Occipital lobe (tissue), 2 donors: Measurements from ENCODE around the gene MAP4K5. TPM values are rescaled to one million over a fixed set of nuclear protein-coding genes. Genes with fewer than 3 reads are reported as not detected.
A peak's percentile ranks its signal among the peaks of the same experiment; 100 is the strongest.
"Not testable (repeated sequence)": the region's sequence is repeated elsewhere in the genome, so short reads cannot be mapped to it uniquely, and the experiment has no call there.

Source experiments
- DNase-seq: peaks from one replicate; lab custom pipeline; 2025; lab: John Stamatoyannopoulos, UW
- total RNA-seq: library from RNA; depleted of rRNA; stranded (reverse); fragments of >200 nt; gene quantifications from one replicate; pipeline ENCODE4 v1.2.3, GENCODE V29; 2014

Gene MAP4K5
- 148 TPM for total RNA-seq

DNA sequence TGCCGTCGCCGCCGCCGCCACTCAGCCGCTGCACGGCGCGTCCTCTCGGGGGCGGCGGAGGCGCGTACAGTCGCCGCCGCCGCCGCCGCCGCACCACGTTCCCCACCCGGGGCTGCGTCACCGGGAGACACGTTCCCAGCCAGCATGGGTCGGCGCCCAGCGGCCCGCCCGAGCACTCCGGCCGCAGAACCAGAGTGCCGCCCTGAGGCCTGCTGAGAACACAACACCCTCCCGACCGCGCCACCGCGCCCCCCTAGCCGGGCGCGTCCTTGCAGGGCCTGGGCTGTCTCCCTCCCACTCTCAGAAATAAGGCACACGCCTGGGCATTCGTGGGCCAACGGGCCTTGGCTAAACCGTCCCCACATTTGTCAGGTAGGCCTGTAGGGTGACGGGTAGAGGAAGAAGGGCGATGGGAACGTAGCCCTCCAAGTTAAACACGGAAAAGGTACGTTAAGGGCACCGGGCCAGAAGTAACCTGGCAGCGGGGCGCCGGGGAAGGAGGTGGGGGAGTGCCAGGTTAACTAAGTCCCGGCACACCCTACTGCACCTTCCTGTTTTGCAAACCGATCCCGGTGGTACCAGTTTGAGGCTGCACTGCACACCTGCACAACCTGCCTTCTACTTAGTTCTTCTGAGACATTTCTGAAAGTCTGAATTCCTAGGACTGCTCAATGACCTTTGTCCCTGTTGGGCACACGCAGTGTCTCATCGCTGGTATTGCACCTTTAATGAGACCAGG is at the start of gene MAP4K5:
MAP4K5 (minus strand) TSS at position 68 of the 739 bp plus-strand sequence. CDS start 520 bp downstream, outside the sequence.
- DNase-seq, result peak; percentile 85

- DNase-seq, result no peak
Observed at GRCh38 chr14:50578433-50578832, 46.1 kb upstream of the MAP4K5 start.

DNA sequence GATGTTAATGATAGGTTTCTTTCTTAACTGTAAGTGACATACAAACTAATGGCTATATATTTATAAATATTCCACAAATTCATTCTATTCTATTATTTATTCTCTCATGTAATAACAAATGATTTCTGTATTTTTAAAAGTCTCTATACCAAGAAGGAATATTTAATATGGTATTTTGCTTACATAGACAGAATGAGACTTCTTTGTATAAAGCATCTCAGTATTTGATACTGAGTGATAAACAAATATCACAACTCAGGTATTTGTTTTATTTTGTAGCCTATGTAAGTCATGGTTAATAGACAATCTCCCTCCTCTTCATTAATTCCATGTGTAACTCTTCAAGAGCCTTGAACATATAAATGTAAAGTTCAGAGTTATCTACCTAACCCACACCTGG is 45.6 kb upstream of the MAP4K5 start:
- DNase-seq, result no peak

DNA sequence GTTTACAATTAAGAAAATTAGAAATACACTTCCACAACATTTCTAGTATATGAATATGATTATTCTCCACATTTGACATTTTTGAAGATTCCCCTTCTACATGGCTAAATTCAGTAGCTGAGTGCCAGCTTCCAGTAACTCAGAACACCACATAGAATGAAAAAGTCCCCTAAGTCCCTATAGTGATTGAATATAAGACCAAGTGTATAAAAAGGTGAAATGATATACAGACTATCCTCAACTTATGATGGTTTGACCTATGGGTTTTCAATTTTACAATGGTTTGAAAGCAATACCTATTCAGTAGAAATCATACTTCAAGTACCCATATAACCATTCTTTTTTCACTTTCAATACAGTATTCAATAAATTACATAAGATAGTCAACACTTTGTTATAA is 43.4 kb upstream of the MAP4K5 start:
- no peak for DNase-seq

- DNase-seq, result no peak
Observed at GRCh38 chr14:50573862-50574261, 41.5 kb upstream of the MAP4K5 start.

DNA sequence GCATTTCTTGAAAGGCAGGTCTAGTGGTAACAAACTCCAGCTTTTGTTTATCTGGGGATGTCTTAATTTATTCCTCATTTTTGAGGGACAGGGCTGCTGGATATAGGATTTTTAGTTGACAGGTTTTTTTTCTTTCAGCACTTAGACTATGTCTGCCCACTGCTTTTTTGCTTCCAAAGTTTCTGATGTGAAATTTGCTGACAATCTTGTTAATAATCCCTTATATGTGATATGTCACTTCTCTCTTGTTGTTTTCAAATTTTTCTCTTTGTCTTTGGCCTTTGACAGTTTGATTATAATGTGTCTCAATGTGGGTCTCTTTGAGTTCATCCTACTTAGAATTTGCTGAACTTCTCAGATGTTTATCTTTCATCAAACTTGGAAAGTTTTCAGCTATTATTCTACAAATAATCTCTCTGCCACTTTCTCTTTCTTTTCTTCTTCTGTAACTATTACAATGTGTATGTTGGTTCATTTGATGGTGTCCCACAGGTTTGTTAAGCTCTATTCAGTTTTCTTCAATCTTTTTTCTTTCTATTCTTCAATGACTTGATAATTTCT is 37.4 kb upstream of the MAP4K5 start:
- no peak for DNase-seq

DNA sequence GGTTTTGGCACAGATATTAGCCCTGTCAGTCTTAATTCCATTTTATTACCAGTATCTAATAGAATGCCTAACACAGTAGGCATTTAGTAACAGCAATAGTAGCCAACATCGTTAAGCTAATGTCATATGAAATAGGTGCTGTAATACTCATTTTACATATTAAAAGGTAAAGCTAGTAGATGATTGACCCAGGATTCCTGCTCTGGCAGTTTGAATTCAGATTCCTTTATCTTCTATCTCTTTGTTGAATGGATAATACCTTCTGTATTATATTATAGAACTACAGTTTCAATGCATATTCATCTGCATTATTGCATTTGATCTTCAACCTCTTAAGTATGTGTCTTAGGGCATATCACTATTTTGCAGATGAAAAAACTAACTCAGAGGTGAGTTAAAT is 30.5 kb upstream of the MAP4K5 start:
- no peak for DNase-seq

DNA sequence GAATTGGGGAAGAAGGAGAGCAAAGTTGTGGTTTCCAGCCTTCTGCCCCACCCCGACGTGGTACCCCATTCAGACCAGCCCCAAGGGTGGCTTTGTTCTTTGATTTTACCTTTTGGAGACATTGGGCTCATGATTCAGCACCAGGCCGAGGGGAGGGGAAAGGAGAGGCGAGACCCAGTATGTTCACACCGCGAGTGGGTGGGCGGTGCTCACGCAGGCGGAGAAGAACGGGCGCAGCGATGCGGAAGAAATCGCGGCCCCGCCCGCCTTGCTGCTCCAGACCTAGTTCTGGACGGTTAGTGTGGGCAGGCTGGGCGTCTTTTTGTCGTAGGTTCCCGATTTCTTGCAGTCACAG is 28.5 kb upstream of the MAP4K5 start:
- DNase-seq, result peak; percentile 80

DNA sequence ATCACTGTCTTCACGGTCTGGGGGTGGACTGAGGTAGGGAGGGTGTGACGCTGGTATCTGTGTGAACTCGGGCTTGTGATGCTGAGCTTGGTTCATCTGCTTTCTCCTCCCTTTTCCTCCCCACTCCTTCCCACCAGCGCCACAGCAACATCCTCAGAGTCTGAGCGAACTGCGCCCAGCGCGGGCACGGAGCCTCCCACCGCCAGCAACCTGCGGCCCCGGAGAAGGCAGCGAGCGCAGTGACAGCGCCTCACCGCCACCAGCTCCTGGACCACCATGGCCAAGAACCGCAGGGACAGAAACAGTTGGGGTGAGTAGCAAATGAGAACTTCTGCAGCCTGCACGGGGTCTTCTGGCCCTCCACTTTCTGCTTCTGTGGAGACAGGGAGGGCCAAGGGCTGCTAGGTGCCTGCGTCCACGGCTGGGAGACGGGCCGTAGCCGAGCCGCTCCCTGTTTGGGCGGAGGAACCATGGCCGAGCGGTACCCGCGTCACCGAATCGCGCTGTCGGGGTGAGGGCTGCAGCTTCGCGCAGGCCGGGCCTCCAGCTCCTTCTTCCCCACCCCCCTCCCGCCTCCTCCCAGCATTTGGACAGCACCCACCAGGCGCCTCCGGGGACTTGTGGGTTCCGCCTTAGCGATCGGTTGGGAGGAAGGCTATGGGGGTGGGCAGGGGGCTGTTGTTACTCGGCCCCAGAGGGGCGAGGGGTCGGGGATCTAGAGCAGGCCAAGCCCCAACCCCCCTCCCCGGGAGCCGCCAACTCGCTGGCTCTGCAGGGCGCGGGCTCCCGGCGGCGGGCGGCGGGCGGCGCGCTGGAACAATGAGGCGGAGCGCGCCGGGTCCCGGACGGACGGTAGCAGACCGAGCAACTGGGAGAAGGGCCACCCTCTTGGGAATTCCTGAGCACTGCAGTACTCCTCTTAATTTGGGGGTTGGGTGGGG is 27.9 kb upstream of the MAP4K5 start, which contains the start of gene ATL1:
ATL1 (plus strand) TSS at position 156 of the 941 bp plus-strand sequence; CDS start at position 277, 121 bp downstream.
- peak; percentile 80 for DNase-seq

DNA sequence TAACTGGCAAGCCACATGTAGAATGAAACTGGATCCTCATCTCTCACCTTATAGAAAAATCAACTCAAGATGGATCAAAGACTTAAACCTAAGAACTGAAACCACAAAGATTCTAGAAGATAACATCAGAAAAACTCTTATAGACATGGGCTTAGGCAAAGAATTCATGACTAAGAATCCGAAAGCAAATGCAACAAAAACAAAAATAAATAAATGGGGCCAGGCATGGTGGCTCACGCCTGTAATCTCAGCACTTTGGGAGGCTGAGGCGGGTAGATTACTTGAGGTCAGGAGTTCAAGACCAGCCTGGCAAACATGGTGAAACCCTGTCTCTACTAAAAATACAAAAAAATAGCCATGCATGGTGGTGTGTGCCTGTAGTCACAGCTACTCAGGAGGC is 20.4 kb upstream of the MAP4K5 start:
- not testable (repeated sequence) for DNase-seq

- no peak for DNase-seq
Observed at GRCh38 chr14:50551877-50552276, 19.5 kb upstream of the MAP4K5 start.

DNA sequence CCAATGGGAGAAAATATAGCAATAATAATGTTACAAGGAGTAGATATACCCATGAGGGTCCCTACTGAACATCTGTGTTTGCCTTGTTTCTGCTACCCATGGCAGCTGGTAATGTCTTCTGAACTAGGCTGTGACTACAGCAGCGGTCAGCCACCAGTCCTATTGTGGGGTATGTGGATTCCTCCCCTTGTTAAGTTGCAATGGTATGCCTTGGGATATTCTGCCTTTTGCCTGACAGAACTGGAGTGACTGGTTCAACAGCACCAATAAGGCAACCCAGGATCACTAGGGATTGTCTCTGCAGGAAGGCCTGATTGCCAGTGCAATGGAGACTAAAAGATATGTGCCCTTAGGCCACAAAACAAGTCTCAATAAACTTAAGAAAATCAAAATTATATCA is 17.9 kb upstream of the MAP4K5 start:
- DNase-seq, result no peak

GRCh38 chr14:50545618-50546017 is 13.2 kb upstream of the MAP4K5 start:
- no peak for DNase-seq

GRCh38 chr14:50544911-50545310 is 12.5 kb upstream of the MAP4K5 start:
- no peak for DNase-seq

GRCh38 chr14:50542941-50543418 is 10.6 kb upstream of the MAP4K5 start:
- DNase-seq, result no peak

DNA sequence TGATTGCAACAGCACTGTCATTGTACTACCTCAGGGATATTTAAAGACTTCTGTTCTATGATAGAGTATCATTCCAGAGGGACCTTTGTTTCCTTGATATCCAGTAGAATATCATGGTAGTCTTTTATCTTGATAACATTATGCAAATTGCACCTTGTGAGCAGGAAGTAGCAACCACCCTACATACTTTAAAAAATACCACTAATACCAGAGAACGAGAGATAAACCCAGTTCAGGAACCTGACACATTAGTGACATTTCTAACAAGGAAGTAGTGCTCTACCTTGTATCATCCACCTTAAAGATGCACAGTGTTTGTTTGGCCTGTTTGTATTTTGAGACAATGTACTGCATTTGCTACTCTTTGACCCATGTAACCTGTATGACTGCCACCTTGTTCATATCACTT is 8.8 kb upstream of the MAP4K5 start:
- no peak for DNase-seq

DNA sequence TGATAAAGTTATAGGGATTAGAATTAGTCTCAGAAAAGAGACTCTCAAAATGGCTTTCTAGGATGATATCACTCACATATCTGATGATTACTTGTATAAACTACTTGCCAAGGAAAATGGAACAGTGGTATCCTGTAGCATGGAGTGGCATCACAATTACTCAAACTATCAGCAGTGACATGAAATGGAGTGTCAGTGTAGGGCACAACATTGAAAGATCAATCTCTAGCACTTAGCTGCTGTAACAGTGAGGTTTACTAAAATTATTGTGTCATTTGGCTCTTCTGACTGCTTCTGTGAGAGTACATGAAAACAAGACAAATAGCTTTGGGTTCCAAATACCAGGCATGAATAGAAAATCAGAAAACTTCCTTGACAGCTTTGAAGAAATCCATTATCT is 6.7 kb upstream of the MAP4K5 start:
- DNase-seq, result no peak

GRCh38 chr14:50538034-50538433 is 5.7 kb upstream of the MAP4K5 start:
- DNase-seq, result not testable (repeated sequence)

DNA sequence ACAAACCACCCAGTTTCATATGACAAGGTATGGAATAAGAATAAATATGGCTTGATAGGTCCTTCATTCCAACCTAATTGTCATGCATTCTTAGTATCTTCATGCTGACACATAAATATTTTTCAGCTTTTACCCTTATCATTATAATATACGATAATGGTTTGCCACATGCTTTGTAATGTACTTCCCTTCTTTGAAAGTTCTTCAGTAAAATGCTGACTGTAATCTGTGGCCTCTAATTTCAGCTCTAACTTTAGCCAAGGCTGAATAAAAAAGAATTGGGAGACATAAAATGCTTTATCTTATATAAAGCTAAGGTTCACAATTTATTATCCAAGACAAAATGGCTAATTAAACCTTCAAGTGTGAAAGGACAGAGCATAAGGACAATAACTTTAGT is 2.6 kb upstream of the MAP4K5 start:
- no peak for DNase-seq

- no peak for DNase-seq
Observed at GRCh38 chr14:50534416-50534815, 2.0 kb upstream of the MAP4K5 start.

DNA sequence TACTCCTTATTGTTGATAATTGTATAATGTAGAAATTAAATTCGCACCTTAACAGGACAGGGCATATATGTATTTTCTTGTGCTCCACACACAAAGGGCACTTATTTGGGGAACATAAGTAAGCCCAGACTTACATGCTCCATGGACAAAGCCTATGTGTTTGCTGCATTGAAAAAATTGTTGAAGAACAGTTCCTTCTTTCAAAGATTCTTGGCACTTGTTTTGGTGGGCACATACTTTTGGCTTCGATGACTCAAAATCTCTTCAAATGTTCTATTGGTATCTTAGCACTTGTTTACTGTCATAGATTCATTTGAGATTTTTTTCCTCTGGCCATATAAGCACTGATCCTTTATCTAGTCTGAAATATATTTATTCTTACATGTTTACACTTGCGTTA is 1.4 kb upstream of the MAP4K5 start:
- no peak for DNase-seq

DNA sequence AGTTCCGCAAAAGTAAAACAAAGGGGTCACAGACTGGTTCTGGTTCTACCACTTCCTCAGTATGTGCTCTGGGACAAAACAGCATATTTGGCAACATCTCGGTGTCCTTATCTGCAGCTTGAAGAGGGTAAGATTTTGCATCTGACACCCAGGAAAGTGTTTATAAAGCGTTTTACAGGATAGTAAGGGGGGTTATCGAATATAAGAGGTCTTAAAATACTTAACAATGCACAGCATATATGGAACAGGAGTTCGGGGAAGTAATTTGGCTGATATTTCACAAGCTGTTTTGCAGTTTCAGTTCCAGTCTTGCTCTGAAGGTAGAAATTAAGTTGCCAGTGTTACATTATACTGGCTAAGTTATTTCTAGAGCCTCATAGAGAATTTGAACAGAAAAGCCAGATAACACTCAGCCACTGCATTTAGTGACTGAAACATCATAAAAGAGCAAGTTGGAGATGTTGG is 904 bp upstream of the MAP4K5 start:
- DNase-seq, result no peak
